ENCODE data around the gene WTIP. TPM values are rescaled to one million over a fixed set of nuclear protein-coding genes. Genes with fewer than 3 reads are reported as not detected.

The WTIP gene
- total RNA-seq, 2 donors from 2014 or later: 45.4 to 48.6 TPM

DNA sequence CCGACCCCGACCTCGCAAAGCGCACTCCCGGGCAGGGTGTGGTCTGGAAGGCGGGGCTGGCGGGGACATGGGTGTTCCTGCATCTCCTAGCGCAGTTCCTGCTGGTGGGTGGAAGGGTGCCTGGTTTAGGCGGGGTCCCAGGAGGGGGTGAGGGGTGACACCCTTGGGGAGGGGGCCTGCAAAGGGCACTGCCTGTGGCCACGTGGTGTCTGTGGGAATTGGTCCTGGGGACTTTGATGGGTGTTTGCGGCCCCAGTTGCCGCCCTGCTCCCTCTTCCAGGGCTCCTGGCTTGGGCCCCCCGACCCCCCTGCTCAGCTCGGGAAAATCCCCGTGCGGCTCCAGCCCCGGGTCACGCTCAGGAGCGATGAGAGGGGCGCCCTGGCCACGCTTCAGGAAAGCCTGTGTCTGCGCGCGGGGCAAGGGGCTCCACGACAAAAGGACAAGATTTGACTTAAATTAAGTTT lies 19.1 kb downstream of the WTIP start:
- Histone ChIP-seq H3K36me3 (ENCODE audit: control insufficient read depth, insufficient read depth, low read length) (peaks cover 29% of the 10 kb centered on the region), H3K27ac (ENCODE audit: low read depth, low read length) (no peak overlapping the region), H3K4me1 (ENCODE audit: control insufficient read depth, insufficient read depth, low read length) (no peaks in the 10 kb centered on the region), H3K9me3 (ENCODE audit: control insufficient read depth, low read length) (no peaks in the 10 kb centered on the region), H3K4me3 (ENCODE audit: low read length) (no peak overlapping the region), H3K9ac (ENCODE audit: extremely low read depth, low read length, poor library complexity, severe bottlenecking) (no peak overlapping the region), H3K27me3 (ENCODE audit: control insufficient read depth, insufficient read depth, low read length, poor library complexity, severe bottlenecking) (no peaks in the 10 kb centered on the region)
- 85 to 88% methylated on average over 13 to 24 of the region's 25 CpGs for WGBS, 2 experiments (ENCODE audit: insufficient coverage in 1 of 2, insufficient read length in 1 of 2)
- H3K9me3 Mint-ChIP-seq: no peaks in the 10 kb centered on the region
- peaks cover 40% of the 10 kb centered on the region for H3K36me3 Mint-ChIP-seq (ENCODE audit: low read depth)
- H3K27me3 Mint-ChIP-seq (ENCODE audit: insufficient read depth): no peaks in the 10 kb centered on the region
- peak; percentile 67 for DNase-seq
- H3K27ac Mint-ChIP-seq: no peak overlapping the region
- H3K4me1 Mint-ChIP-seq: peaks cover 18% of the 10 kb centered on the region
- no peak overlapping the region for H3K4me3 Mint-ChIP-seq
- TF ChIP-seq, protein P1, sequence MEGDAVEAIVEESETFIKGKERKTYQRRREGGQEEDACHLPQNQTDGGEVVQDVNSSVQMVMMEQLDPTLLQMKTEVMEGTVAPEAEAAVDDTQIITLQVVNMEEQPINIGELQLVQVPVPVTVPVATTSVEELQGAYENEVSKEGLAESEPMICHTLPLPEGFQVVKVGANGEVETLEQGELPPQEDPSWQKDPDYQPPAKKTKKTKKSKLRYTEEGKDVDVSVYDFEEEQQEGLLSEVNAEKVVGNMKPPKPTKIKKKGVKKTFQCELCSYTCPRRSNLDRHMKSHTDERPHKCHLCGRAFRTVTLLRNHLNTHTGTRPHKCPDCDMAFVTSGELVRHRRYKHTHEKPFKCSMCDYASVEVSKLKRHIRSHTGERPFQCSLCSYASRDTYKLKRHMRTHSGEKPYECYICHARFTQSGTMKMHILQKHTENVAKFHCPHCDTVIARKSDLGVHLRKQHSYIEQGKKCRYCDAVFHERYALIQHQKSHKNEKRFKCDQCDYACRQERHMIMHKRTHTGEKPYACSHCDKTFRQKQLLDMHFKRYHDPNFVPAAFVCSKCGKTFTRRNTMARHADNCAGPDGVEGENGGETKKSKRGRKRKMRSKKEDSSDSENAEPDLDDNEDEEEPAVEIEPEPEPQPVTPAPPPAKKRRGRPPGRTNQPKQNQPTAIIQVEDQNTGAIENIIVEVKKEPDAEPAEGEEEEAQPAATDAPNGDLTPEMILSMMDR (conservative IDR thresholded peaks at IDR 0.05): no peak

DNA sequence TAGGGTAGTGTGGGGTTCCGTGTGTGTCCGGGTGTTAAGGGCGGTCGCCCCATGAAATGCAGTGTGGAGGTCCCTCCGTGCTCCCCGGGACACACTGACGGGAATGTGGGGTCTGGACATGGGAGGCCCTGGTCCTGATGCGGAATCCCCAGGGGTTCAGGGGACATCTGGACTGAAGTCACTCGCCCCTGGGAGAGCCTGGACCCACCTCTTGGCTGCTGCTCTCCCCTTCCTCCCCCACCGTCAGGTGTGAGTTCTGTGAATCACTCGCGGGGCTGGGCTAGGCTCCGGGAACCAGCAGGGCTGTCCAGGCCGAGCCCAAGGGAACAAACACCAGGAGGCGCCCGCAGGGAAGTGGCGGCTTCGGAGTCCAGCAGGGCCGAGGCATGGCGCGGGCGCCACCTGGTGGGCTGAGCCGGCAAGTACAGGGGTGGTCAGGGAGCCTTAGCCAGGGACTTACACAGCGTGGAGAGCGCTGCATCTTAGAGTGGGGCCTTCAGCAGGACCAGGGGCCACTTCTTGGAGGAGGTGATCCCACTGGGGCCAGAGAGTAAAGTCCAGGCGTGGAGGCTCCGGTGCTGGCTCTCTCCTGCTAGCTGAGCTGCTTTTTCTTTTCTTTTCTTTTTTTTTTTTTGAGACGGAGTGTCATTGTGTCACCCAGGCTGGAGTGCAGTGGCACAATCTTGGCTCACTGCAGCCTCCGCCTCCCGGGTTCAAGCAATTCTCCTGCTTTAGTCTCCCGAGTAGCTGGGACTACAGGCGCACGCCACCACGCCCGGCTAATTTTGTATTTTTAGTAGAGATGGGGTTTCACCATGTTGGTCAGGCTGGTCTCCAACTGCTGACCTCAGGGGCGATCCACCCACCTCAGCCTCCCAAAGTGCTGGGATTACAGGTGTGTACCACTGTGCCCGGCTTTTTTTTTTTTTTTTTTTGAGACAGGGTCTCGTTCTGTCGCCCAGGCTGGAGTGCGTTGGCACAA lies 20.1 kb downstream of the WTIP start:
- Mint-ChIP-seq H3K27me3 (ENCODE audit: insufficient read depth) (no peaks in the 10 kb centered on the region), H3K36me3 (ENCODE audit: low read depth) (peaks cover 34% of the 10 kb centered on the region), H3K4me3 (no peak overlapping the region), H3K27ac (peak overlapping the region; percentile 66), H3K4me1 (peaks cover 18% of the 10 kb centered on the region), H3K9me3 (no peaks in the 10 kb centered on the region)
- Histone ChIP-seq H3K4me1 (ENCODE audit: control insufficient read depth, insufficient read depth, low read length) (no peaks in the 10 kb centered on the region), H3K27me3 (ENCODE audit: control insufficient read depth, insufficient read depth, low read length, poor library complexity, severe bottlenecking) (no peaks in the 10 kb centered on the region), H3K4me3 (ENCODE audit: low read length) (no peak overlapping the region), H3K9ac (ENCODE audit: extremely low read depth, low read length, poor library complexity, severe bottlenecking) (no peak overlapping the region), H3K27ac (ENCODE audit: low read depth, low read length) (no peak overlapping the region), H3K9me3 (ENCODE audit: control insufficient read depth, low read length) (no peaks in the 10 kb centered on the region), H3K36me3 (ENCODE audit: control insufficient read depth, insufficient read depth, low read length) (peaks cover 24% of the 10 kb centered on the region)
- peak; percentile 99 for DNase-seq
- TF ChIP-seq, protein P1 (conservative IDR thresholded peaks at IDR 0.05): peak; percentile 100
- 43 to 57% methylated on average over 16 to 40 of the region's 40 CpGs for WGBS, 2 experiments (ENCODE audit: insufficient coverage in 1 of 2, insufficient read length in 1 of 2)

DNA sequence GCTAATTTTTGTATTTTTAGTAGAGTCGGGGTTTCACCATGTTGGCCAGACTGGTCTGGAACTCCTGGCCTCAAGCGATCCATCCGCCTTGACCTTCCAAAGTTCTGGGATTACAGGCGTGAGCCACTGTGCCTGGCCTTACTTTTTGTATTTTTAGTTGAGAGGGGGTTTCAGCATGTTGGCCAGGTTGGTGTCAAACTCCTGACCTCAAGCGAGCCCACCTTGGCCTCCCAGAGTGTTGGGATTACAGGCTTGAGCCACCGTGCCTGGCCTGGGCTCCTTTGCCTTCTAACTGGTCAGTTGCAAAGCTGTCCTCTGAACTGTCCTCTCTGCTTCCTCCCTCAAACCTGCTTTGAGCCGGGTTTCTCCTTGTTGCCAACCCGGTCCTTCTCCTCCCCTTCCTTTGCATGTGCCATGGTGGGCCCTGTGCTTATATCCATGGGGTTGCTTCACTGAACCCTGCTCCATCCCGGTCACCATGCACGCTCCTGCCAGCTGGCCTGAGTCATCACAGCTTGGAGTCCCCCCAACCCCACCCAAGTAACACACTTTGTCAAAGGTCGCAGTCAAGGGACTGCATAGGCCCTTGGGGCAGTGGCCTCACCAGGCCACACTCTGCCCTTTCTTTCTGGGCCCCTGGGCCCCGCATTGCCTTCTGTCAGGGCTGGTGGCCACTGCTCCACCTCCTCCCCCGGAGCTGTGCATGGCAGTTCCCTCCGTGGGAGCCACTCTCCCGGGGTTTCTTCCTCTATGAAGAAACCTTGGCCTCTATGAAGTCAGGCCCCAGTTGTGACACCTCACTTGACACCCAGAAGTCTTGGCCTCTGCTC lies 21.2 kb downstream of the WTIP start:
- H3K27me3 Mint-ChIP-seq (ENCODE audit: insufficient read depth): no peaks in the 10 kb centered on the region
- Histone ChIP-seq H3K4me1 (ENCODE audit: control insufficient read depth, insufficient read depth, low read length) (no peaks in the 10 kb centered on the region), H3K9ac (ENCODE audit: extremely low read depth, low read length, poor library complexity, severe bottlenecking) (no peak overlapping the region), H3K36me3 (ENCODE audit: control insufficient read depth, insufficient read depth, low read length) (peaks cover 19% of the 10 kb centered on the region), H3K27ac (ENCODE audit: low read depth, low read length) (no peak overlapping the region), H3K27me3 (ENCODE audit: control insufficient read depth, insufficient read depth, low read length, poor library complexity, severe bottlenecking) (no peaks in the 10 kb centered on the region), H3K4me3 (ENCODE audit: low read length) (no peak overlapping the region), H3K9me3 (ENCODE audit: control insufficient read depth, low read length) (no peaks in the 10 kb centered on the region)
- TF ChIP-seq, protein P1 (conservative IDR thresholded peaks at IDR 0.05): no peak
- no peak for DNase-seq
- no peak overlapping the region for H3K4me3 Mint-ChIP-seq
- no peak overlapping the region for H3K27ac Mint-ChIP-seq
- peaks cover 18% of the 10 kb centered on the region for H3K4me1 Mint-ChIP-seq
- WGBS, 2 experiments (ENCODE audit: insufficient coverage in 1 of 2, insufficient read length in 1 of 2): 93 to 96% methylated on average over 7 to 15 of the region's 15 CpGs
- no peaks in the 10 kb centered on the region for H3K9me3 Mint-ChIP-seq
- H3K36me3 Mint-ChIP-seq (ENCODE audit: low read depth): peaks cover 24% of the 10 kb centered on the region
